ENCODE data around the gene ANXA6.

Gene ANXA6

DNA sequence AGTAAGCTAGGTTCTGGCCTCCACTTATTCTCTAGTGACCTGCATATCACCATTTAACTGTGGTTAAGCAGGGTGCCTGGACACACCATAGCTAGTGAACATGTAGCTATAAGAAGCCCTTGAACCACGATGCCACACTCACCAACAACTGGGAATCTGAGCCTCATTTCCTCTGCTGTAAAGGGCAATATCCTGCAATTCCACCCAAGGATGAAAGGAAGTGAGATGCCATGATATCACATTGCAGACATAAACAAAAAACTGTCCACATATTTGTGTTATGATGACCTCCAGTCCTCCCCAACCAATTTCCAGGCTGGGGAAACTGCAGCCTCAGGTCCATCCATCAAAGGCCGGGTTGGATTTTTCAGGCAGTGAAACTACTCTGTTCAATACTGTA is 87.1 kb downstream of the ANXA6 start:
- TF ChIP-seq, protein P1, sequence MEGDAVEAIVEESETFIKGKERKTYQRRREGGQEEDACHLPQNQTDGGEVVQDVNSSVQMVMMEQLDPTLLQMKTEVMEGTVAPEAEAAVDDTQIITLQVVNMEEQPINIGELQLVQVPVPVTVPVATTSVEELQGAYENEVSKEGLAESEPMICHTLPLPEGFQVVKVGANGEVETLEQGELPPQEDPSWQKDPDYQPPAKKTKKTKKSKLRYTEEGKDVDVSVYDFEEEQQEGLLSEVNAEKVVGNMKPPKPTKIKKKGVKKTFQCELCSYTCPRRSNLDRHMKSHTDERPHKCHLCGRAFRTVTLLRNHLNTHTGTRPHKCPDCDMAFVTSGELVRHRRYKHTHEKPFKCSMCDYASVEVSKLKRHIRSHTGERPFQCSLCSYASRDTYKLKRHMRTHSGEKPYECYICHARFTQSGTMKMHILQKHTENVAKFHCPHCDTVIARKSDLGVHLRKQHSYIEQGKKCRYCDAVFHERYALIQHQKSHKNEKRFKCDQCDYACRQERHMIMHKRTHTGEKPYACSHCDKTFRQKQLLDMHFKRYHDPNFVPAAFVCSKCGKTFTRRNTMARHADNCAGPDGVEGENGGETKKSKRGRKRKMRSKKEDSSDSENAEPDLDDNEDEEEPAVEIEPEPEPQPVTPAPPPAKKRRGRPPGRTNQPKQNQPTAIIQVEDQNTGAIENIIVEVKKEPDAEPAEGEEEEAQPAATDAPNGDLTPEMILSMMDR (IDR thresholded peaks at IDR 0.05; ENCODE audit: low read depth, low read length) = no peak

DNA sequence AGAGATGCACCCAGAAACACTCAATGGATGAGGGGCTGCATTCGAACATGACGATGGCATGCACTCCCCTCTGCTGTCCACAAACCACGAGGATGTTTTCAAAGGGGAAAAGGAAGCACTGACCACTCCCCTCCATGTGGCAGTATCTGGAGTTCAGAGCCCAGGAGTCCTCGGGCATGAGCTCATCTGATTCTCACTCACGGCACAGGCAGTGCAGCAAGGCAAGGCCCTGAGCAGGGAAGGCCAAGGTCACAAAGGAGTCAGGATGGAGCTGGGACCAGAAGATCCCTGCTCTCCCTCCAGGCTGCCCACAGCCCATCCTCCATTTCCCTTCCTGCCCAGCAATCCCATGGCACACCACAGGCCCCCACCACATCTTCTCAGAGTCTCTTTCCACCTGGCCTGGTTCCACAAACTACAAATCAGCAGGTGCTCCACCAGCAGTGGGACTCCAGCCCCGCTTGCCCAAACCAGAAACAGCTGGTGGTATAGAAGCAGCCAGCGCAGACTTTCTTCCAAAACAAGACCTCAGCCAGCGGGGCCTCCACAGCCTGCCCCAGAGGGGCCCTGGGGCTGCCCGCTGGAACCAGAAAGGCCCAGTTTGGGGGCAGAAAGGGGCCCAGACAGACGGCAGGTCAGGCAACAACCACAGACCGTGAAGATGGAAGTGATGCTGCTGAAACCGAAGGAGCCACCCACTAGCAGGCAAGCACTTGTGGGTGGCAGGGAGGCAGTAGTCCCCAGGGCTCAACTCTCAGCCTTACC is 89.0 kb downstream of the ANXA6 start:
- H3K9me3 ChIP-seq = no peaks in the 10 kb centered on the region; the same call in 1 of the 2 replicates
- TF ChIP-seq, protein P1 (IDR thresholded peaks at IDR 0.05; ENCODE audit: low read depth, low read length) = no peak
- H3K36me3 ChIP-seq = no peaks in the 10 kb centered on the region
- no peaks in the 10 kb centered on the region for H3K4me1 ChIP-seq
- no peak for DNase-seq
- no peaks in the 10 kb centered on the region for H3K27me3 ChIP-seq
- H3K4me3 ChIP-seq (ENCODE audit: low read depth, low read length) = no peak overlapping the region

More for the DNA sequence above, 87.1 kb downstream of the ANXA6 start:
- Histone ChIP-seq H3K4me1 (no peaks in the 10 kb centered on the region), H3K4me3 (ENCODE audit: low read depth, low read length) (no peak overlapping the region), H3K36me3 (no peaks in the 10 kb centered on the region), H3K9me3 (no peaks in the 10 kb centered on the region; the same call in 1 of the 2 replicates), H3K27me3 (no peaks in the 10 kb centered on the region)
- no peak for DNase-seq

GRCh38 chr5:151067632-151068432 is 89.7 kb downstream of the ANXA6 start:
- H3K36me3 ChIP-seq = peaks cover 7% of the 10 kb centered on the region

GRCh38 chr5:151066920-151067319 is 90.7 kb downstream of the ANXA6 start:
- no peaks in the 10 kb centered on the region for H3K9me3 ChIP-seq
- no peak for DNase-seq
- no peaks in the 10 kb centered on the region for H3K27me3 ChIP-seq
- H3K4me3 ChIP-seq (ENCODE audit: low read depth, low read length) = no peak overlapping the region
- TF ChIP-seq, protein P1 (IDR thresholded peaks at IDR 0.05; ENCODE audit: low read depth, low read length) = no peak
- peaks cover 14% of the 10 kb centered on the region for H3K36me3 ChIP-seq
- no peaks in the 10 kb centered on the region for H3K4me1 ChIP-seq

More at GRCh38 chr5:151067632-151068432, 89.7 kb downstream of the ANXA6 start:
- no peak for DNase-seq
- H3K4me3 ChIP-seq (ENCODE audit: low read depth, low read length) = no peak overlapping the region
- H3K27me3 ChIP-seq = no peaks in the 10 kb centered on the region
- TF ChIP-seq, protein P1 (IDR thresholded peaks at IDR 0.05; ENCODE audit: low read depth, low read length) = no peak
- H3K4me1 ChIP-seq = no peaks in the 10 kb centered on the region
- H3K9me3 ChIP-seq = no peaks in the 10 kb centered on the region

DNA sequence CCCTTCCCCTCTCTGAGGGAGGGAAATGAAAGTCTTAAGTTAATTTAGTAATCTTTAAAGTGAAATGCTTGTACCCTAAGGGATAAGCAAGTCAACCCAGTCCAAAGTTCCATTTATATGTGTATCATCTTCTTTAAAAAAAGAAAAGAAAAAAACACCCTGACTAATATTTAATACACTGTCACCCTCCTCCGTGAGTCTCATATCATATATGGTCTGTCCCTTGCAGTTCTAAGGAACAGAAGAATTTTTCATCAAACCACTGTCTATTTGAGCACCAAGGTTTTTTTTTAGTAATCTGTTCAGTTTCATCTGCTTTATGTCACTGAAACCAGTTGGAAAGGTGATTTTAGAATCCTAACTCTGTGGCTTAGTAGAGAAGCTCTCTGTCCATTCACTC is 92.0 kb downstream of the ANXA6 start:
- H3K4me3 ChIP-seq (ENCODE audit: low read depth, low read length) = no peak overlapping the region
- H3K36me3 ChIP-seq = peaks cover 15% of the 10 kb centered on the region
- TF ChIP-seq, protein P1 (IDR thresholded peaks at IDR 0.05; ENCODE audit: low read depth, low read length) = no peak
- H3K9me3 ChIP-seq = no peaks in the 10 kb centered on the region
- H3K27me3 ChIP-seq = no peaks in the 10 kb centered on the region
- no peaks in the 10 kb centered on the region for H3K4me1 ChIP-seq
- no peak for DNase-seq

All from BE2C (cell line).